A549 (cell line): ENCODE results near the gene PCK1. TPM values are rescaled to one million over a fixed set of nuclear protein-coding genes. Genes with fewer than 3 reads are reported as not detected.

ENCODE experiments used
- ATAC-seq, 2 experiments: fragments of 200-7000 bp in 1 of 2; fragments of >200 bp in 1 of 2; cut with Nextera tagmentation in 1 of 2; cut with Tn5 transposase in 1 of 2; 3 replicates each; pipeline versions ENCODE4 v1.8.0 to v1.9.1; 2018 to 2020; ENCODE audit warnings: mild to moderate bottlenecking in 1 of 2, moderate library complexity in 1 of 2
- CTCF ChIA-PET: fragments of 300-600 bp; sonication (Branson Sonifier 250); formaldehyde crosslinking; extraction: SDS; loops from one replicate; lab custom pipeline; 2021; ENCODE audit warnings: antibody characterized with exemption, inconsistent platforms; lab: Yijun Ruan, JAX
- POLR2A ChIA-PET: fragments of 350-600 bp; formaldehyde crosslinking; extraction: SDS; loops from one replicate; lab custom pipeline; 2021; ENCODE audit warnings: antibody characterized with exemption, inconsistent platforms; lab: Yijun Ruan, JAX
- DNase-seq, 2 experiments: peaks; one replicate each; pipeline versions ENCODE4 v3.0.0 to v3.0.0-alpha.2; 2011 to 2016; ENCODE audit warnings: low read depth in 1 of 2, low spot score in 1 of 2
- FAIRE-seq: peaks from 2 replicates; lab custom pipeline; 2011; peaks lifted over from hg19 to GRCh38; lab: Jason Lieb, UNC
- H3K27ac ChIP-seq, 2 experiments: fragments of >200 bp; sonication (Bioruptor Twin); formaldehyde crosslinking; 3 replicates each; pipeline ENCODE4 v1.5.1; 2016 to 2017
- H3K4me1 ChIP-seq: fragments of >200 bp; sonication (Bioruptor Twin); formaldehyde crosslinking; 3 replicates; pipeline ENCODE4 v1.6.1; 2016
- H3K4me2 ChIP-seq: fragments of >200 bp; sonication (Bioruptor Twin); formaldehyde crosslinking; 3 replicates; pipeline ENCODE4 v1.6.1; 2016
- H3K4me3 ChIP-seq: fragments of >200 bp; sonication (Bioruptor Twin); formaldehyde crosslinking; 3 replicates; pipeline ENCODE4 v1.5.1; 2016
- H3K9me3 ChIP-seq: fragments of >200 bp; sonication (Bioruptor Twin); formaldehyde crosslinking; 3 replicates; pipeline ENCODE4 v1.6.1; 2016
- ATOH8 ChIP-seq: fragments of 250-450 bp; sonication (Bioruptor Pico); IDR thresholded peaks from 2 replicates; pipeline ENCODE4 v1.5.0; 2020; ENCODE audit warnings: low read depth, mild to moderate bottlenecking, moderate library complexity
- BHLHE40 ChIP-seq: IDR thresholded peaks from 2 replicates; pipeline ENCODE4 v1.6.1; 2012; ENCODE audit warnings: low read depth, low read length, inconsistent platforms
- CBX8 ChIP-seq: fragments of 200-600 bp; sonication (generic); IDR thresholded peaks from 2 replicates; pipeline ENCODE4 v1.6.1; 2016
- CEBPB ChIP-seq, 2 experiments: fragments of >200 bp in 1 of 2; sonication (Bioruptor Twin) in 1 of 2; formaldehyde crosslinking in 1 of 2; IDR thresholded peaks; 2 replicates each; pipeline ENCODE4 v1.6.1; 2012 to 2016
- CHD2 ChIP-seq: fragments of 150-350 bp; IDR thresholded peaks from 2 replicates; pipeline ENCODE4 v1.6.1; 2014; ENCODE audit warnings: low read length; ENCODE audit not compliant: partially characterized antibody
- E2F6 ChIP-seq: IDR thresholded peaks from 2 replicates; pipeline ENCODE4 v1.6.1; 2012; ENCODE audit warnings: low read depth, borderline replicate concordance
- EHMT2 ChIP-seq: fragments of 200-600 bp; sonication (generic); IDR thresholded peaks from 2 replicates; pipeline ENCODE4 v1.6.1; 2016; ENCODE audit warnings: antibody characterized with exemption, low read depth, mild to moderate bottlenecking, moderate library complexity
- FOSL2 ChIP-seq, 2 experiments: fragments of 450-650 bp in 1 of 2; fragments of >200 bp in 1 of 2; sonication (Bioruptor Twin) in 1 of 2; formaldehyde crosslinking; IDR thresholded peaks; 2 replicates each; pipeline versions ENCODE4 v1.5.0 to v1.6.1; 2016 to 2020; ENCODE audit warnings: mild to moderate bottlenecking in 1 of 2, moderate library complexity in 1 of 2
- FOXS1 ChIP-seq: fragments of 250-450 bp; sonication (Bioruptor Pico); IDR thresholded peaks from 2 replicates; pipeline ENCODE4 v1.5.0; 2020; ENCODE audit warnings: mild to moderate bottlenecking, moderate library complexity
- HDAC2 ChIP-seq: fragments of 200-600 bp; sonication (generic); IDR thresholded peaks from 2 replicates; pipeline ENCODE4 v1.6.1; 2016
- HES2 ChIP-seq: fragments of >200 bp; sonication (Bioruptor Twin); formaldehyde crosslinking; IDR thresholded peaks from 2 replicates; pipeline ENCODE4 v1.6.1; 2016
- HOXB5 ChIP-seq: fragments of 250-450 bp; sonication (Bioruptor Pico); IDR thresholded peaks from 2 replicates; pipeline ENCODE4 v1.5.0; 2020; ENCODE audit warnings: mild to moderate bottlenecking, moderate library complexity
- KDM5A ChIP-seq: fragments of 200-600 bp; sonication (generic); IDR thresholded peaks from 2 replicates; pipeline ENCODE4 v1.6.1; 2016; ENCODE audit warnings: antibody characterized with exemption, mild to moderate bottlenecking
- MYC ChIP-seq: IDR thresholded peaks from 2 replicates; pipeline ENCODE4 v1.6.1; 2012; ENCODE audit warnings: mild to moderate bottlenecking, inconsistent platforms, low read length, improper control_type of control experiment, borderline replicate concordance
- NFE2L2 ChIP-seq: fragments of 150-350 bp; conservative IDR thresholded peaks from 2 replicates; pipeline ENCODE4 v1.6.1; 2014; ENCODE audit warnings: low read length
- POLR2AphosphoS2 ChIP-seq: conservative IDR thresholded peaks from 2 replicates; pipeline ENCODE4 v1.6.1; 2012; ENCODE audit warnings: low read length, improper control_type of control experiment, inconsistent platforms
- REST ChIP-seq: fragments of 200-600 bp; sonication (generic); IDR thresholded peaks from 2 replicates; pipeline ENCODE4 v1.6.1; 2016; ENCODE audit warnings: antibody characterized with exemption, mild to moderate bottlenecking, moderate library complexity
- SMC3 ChIP-seq: fragments of >200 bp; sonication (Bioruptor Twin); formaldehyde crosslinking; IDR thresholded peaks from 3 replicates; pipeline ENCODE4 v1.6.1; 2018; ENCODE audit warnings: inconsistent platforms
- USF2 ChIP-seq: fragments of 450-650 bp; IDR thresholded peaks from 2 replicates; pipeline ENCODE4 v1.6.1; 2014; ENCODE audit warnings: antibody characterized with exemption
- ZSCAN20 ChIP-seq: fragments of 250-450 bp; sonication (Bioruptor Pico); IDR thresholded peaks from 2 replicates; pipeline ENCODE4 v1.8.0; 2022; ENCODE audit warnings: mild to moderate bottlenecking, moderate library complexity
- WGBS: methylation state at CpG from one replicate; pipeline ENCODE4 v1.1.6; 2017; ENCODE audit errors: missing lambda C conversion rate; 5-methylcytosine and 5-hydroxymethylcytosine counted together
- polyA plus RNA-seq, 4 experiments: library from polyadenylated mRNA; depleted of rRNA in 3 of 4; stranded (reverse); fragments of >200 nt; fragmentation: RNase III in 1 of 4; extraction: RNeasy Plus Mini Kit Qiagen cat#74134 plus additional on column Dnase treatment in 1 of 4; gene quantifications; 2 replicates in 3 of 4; 3 replicates in 1 of 4; pipeline ENCODE4 v1.2.3, GENCODE V29; 2011 to 2017

PCK1 gene
- polyA plus RNA-seq, 2 of the 4 experiments (the other 2 are of a cell fraction): 0.04 to 0.12 TPM

GRCh38 chr20:57528148-57528547, 32.8 kb upstream of the PCK1 start:
- ChIA-PET CTCF (interaction anchor here (0.5 to 2.3 kb wide), 3 partner anchors 11 to 1324 kb away, joined by 3 to 14 read pairs (median 6); no protein-coding TSS in a partner anchor), POLR2A (no interaction called here)
- Histone ChIP-seq H3K4me2 (no peak overlapping the region), H3K4me3 (no peak overlapping the region), H3K27ac (no peak overlapping the region), H3K9me3 (no peaks in the 10 kb centered on the region), H3K4me1 (peaks cover 6% of the 10 kb centered on the region; the same call in 1 of the 3 replicates)
- ATAC-seq (no peak), FAIRE-seq (no peak), DNase-seq (no peak)
- TF ChIP-seq EHMT2: no peak
- no peak for TF ChIP-seq MYC
- no peak for TF ChIP-seq NFE2L2
- TF ChIP-seq BHLHE40: no peak
- TF ChIP-seq FOSL2 (IDR thresholded peaks at IDR 0.05): no peak
- TF ChIP-seq FOSL2 (CRISPR knock-in tag; IDR thresholded peaks at IDR 0.05): no peak
- TF ChIP-seq KDM5A: no peak
- no peak for TF ChIP-seq E2F6
- no peak for TF ChIP-seq SMC3
- 84% methylated on average over 4 of the region's 4 CpGs for WGBS

GRCh38 chr20:57529160-57529585, 31.7 kb upstream of the PCK1 start:
- ATAC-seq (no peak), FAIRE-seq (no peak), DNase-seq (no peak)
- 68% methylated on average over 8 of the region's 8 CpGs for WGBS
- ChIA-PET CTCF (interaction anchor here (0.9 to 1.6 kb wide), 3 partner anchors 9 to 67 kb away, joined by 3 to 4 read pairs (median 4); no protein-coding TSS in a partner anchor), POLR2A (no interaction called here)
- Histone ChIP-seq H3K4me3 (no peak overlapping the region), H3K9me3 (no peaks in the 10 kb centered on the region), H3K4me1 (peaks cover 6% of the 10 kb centered on the region; the same call in 1 of the 3 replicates), H3K4me2 (no peak overlapping the region)
- TF ChIP-seq FOSL2 (IDR thresholded peaks at IDR 0.05) (no peak), FOSL2 (CRISPR knock-in tag; IDR thresholded peaks at IDR 0.05) (no peak), MYC (no peak), HDAC2 (no peak), CBX8 (no peak), HOXB5 (no peak), EHMT2 (no peak), FOXS1 (no peak), ZSCAN20 (CRISPR knock-in tag) (no peak), BHLHE40 (no peak), ATOH8 (CRISPR knock-in tag) (no peak), REST (no peak), SMC3 (no peak), CHD2 (no peak), POLR2AphosphoS2 (no peak), CEBPB (IDR thresholded peaks at IDR 0.05) (no peak)
- TF ChIP-seq, all 56 proteins: peak for 0
- no peak overlapping the region for H3K27ac ChIP-seq

- 27% methylated on average over 3 of the region's 3 CpGs for whole genome bisulfite sequencing
- ATAC-seq (peak; percentile 34 to 41; a peak in 2 of 6 replicates), FAIRE-seq (no peak), DNase-seq (no peak)
- Histone ChIP-seq H3K9me3 (no peaks in the 10 kb centered on the region), H3K4me3 (no peak overlapping the region), H3K4me2 (no peak overlapping the region), H3K27ac (no peak overlapping the region), H3K4me1 (peaks cover 6% of the 10 kb centered on the region; the same call in 1 of the 3 replicates)
- TF ChIP-seq MYC: no peak
- TF ChIP-seq USF2: no peak
- TF ChIP-seq ATOH8 (CRISPR knock-in tag): no peak
- no peak for TF ChIP-seq HES2
- CTCF ChIA-PET: interaction anchor here (0.9 to 1.6 kb wide), 3 partner anchors 8 to 66 kb away, joined by 3 to 4 read pairs (median 4); no protein-coding TSS in a partner anchor
- POLR2A ChIA-PET: no interaction called here
These were observed 31.1 kb upstream of the PCK1 start for GRCh38 chr20:57529810-57530209.
